ENCODE measurements around the gene UBE2F.

Gene UBE2F

DNA sequence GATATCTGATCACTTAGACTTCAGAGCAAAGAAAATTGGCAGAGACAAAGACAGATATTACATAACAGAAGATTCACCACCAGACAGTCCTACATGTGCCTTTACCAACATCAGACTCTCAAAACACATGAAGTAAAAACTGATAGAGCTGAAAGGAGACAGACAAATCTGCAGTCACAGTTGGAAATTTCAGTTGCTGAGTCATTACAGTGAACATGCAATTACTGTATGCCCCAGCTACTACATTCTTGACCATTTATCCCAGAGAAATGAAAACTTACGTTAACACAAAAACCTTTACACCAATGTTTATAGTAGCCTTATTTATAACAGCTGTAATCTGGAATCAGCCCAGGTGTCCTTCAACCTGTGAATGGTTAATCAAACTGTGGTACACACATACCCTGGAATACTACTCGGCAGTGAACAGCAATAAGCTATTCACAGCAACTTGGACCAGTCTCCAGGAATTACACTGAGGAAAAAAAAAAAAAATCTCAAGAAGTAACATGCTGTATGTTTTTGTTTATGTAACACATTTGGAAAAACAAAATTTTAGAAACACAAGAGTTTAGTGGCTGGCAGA is 86.5 kb downstream of the UBE2F start:
- no peak for TF ChIP-seq NFIC (IDR thresholded peaks at IDR 0.05)
- no peak for TF ChIP-seq TCF12 (IDR thresholded peaks at IDR 0.05; ENCODE audit: low read depth)
- no peak for TF ChIP-seq EP300 (IDR thresholded peaks at IDR 0.05; ENCODE audit: borderline replicate concordance)
- no peak for TF ChIP-seq YY1 (IDR thresholded peaks at IDR 0.05; ENCODE audit: low read depth)
- TF ChIP-seq, protein P1, sequence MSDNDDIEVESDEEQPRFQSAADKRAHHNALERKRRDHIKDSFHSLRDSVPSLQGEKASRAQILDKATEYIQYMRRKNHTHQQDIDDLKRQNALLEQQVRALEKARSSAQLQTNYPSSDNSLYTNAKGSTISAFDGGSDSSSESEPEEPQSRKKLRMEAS (IDR thresholded peaks at IDR 0.05) = no peak
- TF ChIP-seq TAF1 (IDR thresholded peaks at IDR 0.05; ENCODE audit: low read depth) = no peak
- TF ChIP-seq FOXM1 (IDR thresholded peaks at IDR 0.05; ENCODE audit: borderline replicate concordance, low read depth) = no peak
- TF ChIP-seq TEAD4 (IDR thresholded peaks at IDR 0.05) = no peak
- TF ChIP-seq, protein P2, sequence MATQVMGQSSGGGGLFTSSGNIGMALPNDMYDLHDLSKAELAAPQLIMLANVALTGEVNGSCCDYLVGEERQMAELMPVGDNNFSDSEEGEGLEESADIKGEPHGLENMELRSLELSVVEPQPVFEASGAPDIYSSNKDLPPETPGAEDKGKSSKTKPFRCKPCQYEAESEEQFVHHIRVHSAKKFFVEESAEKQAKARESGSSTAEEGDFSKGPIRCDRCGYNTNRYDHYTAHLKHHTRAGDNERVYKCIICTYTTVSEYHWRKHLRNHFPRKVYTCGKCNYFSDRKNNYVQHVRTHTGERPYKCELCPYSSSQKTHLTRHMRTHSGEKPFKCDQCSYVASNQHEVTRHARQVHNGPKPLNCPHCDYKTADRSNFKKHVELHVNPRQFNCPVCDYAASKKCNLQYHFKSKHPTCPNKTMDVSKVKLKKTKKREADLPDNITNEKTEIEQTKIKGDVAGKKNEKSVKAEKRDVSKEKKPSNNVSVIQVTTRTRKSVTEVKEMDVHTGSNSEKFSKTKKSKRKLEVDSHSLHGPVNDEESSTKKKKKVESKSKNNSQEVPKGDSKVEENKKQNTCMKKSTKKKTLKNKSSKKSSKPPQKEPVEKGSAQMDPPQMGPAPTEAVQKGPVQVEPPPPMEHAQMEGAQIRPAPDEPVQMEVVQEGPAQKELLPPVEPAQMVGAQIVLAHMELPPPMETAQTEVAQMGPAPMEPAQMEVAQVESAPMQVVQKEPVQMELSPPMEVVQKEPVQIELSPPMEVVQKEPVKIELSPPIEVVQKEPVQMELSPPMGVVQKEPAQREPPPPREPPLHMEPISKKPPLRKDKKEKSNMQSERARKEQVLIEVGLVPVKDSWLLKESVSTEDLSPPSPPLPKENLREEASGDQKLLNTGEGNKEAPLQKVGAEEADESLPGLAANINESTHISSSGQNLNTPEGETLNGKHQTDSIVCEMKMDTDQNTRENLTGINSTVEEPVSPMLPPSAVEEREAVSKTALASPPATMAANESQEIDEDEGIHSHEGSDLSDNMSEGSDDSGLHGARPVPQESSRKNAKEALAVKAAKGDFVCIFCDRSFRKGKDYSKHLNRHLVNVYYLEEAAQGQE (IDR thresholded peaks at IDR 0.05; ENCODE audit: low read depth) = no peak
- TF ChIP-seq, protein P3, sequence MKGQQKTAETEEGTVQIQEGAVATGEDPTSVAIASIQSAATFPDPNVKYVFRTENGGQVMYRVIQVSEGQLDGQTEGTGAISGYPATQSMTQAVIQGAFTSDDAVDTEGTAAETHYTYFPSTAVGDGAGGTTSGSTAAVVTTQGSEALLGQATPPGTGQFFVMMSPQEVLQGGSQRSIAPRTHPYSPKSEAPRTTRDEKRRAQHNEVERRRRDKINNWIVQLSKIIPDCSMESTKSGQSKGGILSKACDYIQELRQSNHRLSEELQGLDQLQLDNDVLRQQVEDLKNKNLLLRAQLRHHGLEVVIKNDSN (IDR thresholded peaks at IDR 0.05) = no peak
- TF ChIP-seq ZBTB7A (IDR thresholded peaks at IDR 0.05; ENCODE audit: low read depth) = no peak
- no peak for TF ChIP-seq CREB1 (IDR thresholded peaks at IDR 0.05; ENCODE audit: low read depth)
- TF ChIP-seq CEBPB (IDR thresholded peaks at IDR 0.05) = no peak
- TF ChIP-seq RAD21 (IDR thresholded peaks at IDR 0.05; ENCODE audit: low read depth) = no peak
- TF ChIP-seq EGR1 (IDR thresholded peaks at IDR 0.05) = no peak

DNA sequence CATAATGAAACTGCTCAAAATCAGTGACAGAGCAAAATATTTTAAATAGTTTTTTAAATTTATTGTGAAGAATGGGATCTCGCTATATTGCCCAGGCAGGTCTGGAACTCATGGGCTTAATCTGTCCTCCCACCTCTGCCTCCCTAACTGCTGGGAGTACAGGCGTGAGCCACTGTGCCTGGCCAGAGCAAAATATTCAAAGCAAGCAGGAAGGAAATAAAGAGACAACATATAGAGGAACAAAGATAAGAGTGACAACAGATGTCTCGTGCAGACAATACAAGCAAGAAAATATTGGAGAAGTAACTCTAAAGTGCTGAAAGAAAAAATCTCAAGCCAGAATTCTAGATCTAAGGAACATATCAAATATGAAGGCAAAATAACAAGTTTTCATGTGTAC is 89.0 kb downstream of the UBE2F start:
- no peak for TF ChIP-seq YY1 (IDR thresholded peaks at IDR 0.05; ENCODE audit: low read depth)
- TF ChIP-seq, protein P3 (IDR thresholded peaks at IDR 0.05) = no peak
- no peak for TF ChIP-seq RAD21 (IDR thresholded peaks at IDR 0.05; ENCODE audit: low read depth)
- no peak for TF ChIP-seq TCF12 (IDR thresholded peaks at IDR 0.05; ENCODE audit: low read depth)
- no peak for TF ChIP-seq NFIC (IDR thresholded peaks at IDR 0.05)
- TF ChIP-seq ZBTB7A (IDR thresholded peaks at IDR 0.05; ENCODE audit: low read depth) = no peak
- TF ChIP-seq, protein P2 (IDR thresholded peaks at IDR 0.05; ENCODE audit: low read depth) = no peak
- no peak for TF ChIP-seq EP300 (IDR thresholded peaks at IDR 0.05; ENCODE audit: borderline replicate concordance)
- no peak for TF ChIP-seq EGR1 (IDR thresholded peaks at IDR 0.05)
- TF ChIP-seq TEAD4 (IDR thresholded peaks at IDR 0.05) = no peak
- no peak for TF ChIP-seq FOXM1 (IDR thresholded peaks at IDR 0.05; ENCODE audit: borderline replicate concordance, low read depth)
- TF ChIP-seq, protein P1 (IDR thresholded peaks at IDR 0.05) = no peak
- no peak for TF ChIP-seq CEBPB (IDR thresholded peaks at IDR 0.05)
- TF ChIP-seq CREB1 (IDR thresholded peaks at IDR 0.05; ENCODE audit: low read depth) = no peak
- no peak for TF ChIP-seq TAF1 (IDR thresholded peaks at IDR 0.05; ENCODE audit: low read depth)

DNA sequence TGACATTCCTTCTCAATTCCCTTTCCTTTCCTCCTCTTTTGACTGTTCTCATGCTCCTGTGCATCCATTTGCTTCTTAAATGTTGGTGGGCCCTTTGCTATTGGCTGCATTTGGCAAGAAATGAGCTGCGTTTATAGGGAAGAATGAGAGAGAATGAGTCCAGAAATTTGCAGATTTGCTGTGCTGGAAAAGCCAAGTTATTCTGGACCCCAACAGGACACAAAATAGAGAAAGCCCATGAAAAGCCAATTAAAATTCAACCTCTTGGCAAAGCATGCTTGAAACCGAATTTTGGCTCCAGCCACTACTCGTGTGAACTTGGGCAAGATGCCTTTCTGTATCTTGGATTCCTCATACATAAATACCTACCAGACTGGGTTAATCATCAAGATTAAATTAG is 92.7 kb downstream of the UBE2F start:
- TF ChIP-seq YY1 (IDR thresholded peaks at IDR 0.05; ENCODE audit: low read depth) = no peak
- no peak for TF ChIP-seq TCF12 (IDR thresholded peaks at IDR 0.05; ENCODE audit: low read depth)
- TF ChIP-seq, protein P1 (IDR thresholded peaks at IDR 0.05) = no peak

DNA sequence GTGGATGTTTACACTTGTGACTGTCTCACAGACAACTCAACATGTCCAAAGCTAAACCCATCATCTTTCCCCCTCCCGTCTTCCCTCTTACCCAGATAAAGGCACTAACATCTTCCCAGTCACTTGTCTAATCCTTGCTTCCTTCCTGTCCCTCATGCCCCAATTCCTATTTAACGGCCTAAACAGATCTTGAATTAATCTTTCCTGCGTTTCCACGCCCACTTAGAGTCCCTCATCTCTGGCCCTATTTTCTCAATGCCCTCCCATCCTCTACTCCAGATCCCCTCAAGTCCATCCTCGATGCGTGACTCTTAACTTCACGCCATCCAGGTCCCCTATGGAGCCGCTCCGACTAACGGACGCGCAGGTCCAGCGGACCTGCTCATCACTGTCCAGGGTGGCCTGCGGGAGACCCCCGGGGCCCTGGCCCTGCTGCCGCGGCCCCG is 93.3 kb downstream of the UBE2F start:
- TF ChIP-seq TCF12 (IDR thresholded peaks at IDR 0.05; ENCODE audit: low read depth) (no peak), CREB1 (IDR thresholded peaks at IDR 0.05; ENCODE audit: low read depth) (no peak), FOXM1 (IDR thresholded peaks at IDR 0.05; ENCODE audit: borderline replicate concordance, low read depth) (no peak)
- TF ChIP-seq, protein P2 (IDR thresholded peaks at IDR 0.05; ENCODE audit: low read depth) = no peak

All from Ishikawa (cell line).